SKM-1 treated with dmso at 0.1 percent for 144 hours (cell line): ENCODE measurements around the gene MOGAT1.
"Not testable (repeated sequence)": the region's sequence is repeated elsewhere in the genome, so short reads cannot be mapped to it uniquely, and the experiment has no call there.

Experiments used
- DNase-seq: peaks from one replicate; lab custom pipeline; 2025; ENCODE audit not compliant: unreplicated experiment; lab: John Stamatoyannopoulos, UW

The MOGAT1 gene

DNA sequence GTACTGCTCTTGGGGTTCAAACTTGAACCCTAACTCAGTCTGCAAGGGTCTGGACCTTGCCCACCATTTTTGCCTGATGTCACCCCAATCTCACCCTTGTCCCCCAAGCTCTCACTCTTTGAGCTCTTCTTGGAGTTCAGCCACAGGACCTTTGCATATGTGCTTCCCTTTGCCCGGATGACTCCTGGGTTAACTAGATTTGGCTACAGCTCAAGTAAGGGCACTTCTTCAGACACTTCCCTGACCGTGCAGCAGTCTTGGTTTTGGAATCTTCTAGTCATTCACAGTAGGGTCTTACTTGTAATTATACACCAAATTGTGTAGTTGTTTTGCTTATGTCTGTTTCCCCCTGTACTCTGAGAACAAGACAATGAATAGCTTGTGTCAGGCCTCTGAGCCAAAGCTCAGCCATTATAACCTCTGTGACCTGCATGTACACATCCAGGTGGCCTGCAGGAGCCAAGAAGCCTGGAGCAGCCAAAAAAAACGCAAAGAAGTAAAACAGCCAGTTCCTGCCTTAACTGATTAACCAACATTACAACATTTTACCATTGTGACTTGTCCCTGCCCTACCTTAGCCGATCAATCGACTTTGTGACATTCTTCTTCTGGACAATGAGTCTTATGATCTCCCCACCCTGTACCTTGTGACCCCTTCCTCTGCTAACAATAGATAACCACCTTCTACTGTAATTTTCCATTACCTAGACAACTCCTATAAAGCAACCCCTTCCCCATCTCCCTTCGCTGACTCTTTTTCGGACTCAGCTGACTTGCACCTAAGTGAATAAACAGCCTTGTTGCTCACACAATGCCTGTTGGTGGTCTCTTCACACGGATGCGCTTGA is 1.0 kb upstream of the MOGAT1 start:
- DNase-seq, result no peak

DNA sequence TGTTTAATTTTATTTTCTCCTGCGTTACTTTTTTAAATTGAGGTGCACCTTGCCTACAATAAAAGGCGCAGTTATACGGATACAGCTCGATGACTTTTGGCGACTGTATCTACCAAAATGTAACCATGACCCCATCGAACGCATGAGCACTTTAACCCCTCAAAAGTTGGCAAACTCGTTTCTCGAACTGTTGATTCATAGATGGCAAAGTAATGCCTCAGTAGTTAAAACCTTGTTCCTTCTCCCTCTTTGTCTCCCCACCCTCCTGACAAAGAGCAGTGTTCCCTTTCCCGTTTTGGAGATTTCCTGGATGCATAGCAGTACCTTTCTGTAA is 577 bp downstream of the MOGAT1 start:
- DNase-seq, result no peak

DNA sequence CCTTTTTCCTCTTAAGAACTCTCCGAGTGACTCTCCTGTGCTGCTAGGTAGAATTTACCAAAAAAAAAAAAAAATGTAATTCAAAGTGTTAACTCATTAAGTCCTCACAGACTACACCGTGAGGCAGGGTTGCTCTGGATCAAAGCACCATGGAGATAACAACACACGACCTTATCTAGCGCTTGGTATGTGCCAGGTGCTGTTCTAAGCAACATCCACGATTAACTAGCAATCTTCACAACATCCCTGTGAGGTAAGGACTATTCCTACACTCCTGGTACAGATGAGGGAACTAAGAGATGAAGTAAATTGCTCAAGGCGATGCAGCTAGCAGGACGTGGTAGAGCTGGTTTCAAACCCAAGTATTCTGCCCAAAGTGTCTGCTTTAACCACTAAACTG is 1.8 kb downstream of the MOGAT1 start:
- DNase-seq, result no peak

DNA sequence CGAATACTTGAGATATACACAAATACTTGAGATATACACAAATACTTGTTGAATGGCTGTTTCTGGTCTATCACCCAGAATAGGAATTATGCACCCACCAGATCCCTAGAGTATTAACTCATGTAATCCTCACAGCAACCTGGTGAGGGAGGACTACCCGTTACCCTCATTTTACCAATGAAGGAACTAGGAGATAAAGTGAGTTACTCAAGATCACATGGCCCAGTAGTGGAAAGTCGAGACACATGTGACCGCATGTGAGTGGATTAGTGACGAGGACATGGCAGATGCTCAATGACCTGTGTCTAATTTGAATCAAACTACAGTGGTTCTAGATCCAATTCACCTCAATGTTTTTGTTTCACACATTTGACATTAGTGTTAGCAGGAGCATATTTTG is 2.4 kb downstream of the MOGAT1 start:
- no peak for DNase-seq

DNA sequence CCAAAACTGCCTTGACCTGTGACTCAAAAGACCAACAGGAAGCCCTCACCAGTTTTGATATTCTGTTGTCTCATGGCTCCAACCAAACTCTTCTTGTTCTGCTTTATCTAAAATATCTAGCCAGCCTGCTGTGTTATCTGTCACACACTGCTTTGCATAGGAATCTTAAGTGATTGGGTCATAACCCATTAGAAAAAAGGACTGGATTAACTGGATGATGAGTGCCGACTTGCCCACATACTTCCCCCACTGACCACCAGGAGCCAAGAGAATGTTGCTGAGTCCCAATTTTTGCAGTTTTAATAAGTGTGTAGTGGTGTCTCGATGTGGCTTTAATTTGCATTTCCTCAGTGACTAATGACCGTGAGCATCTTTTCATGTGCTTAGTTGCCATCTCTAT is 6.5 kb downstream of the MOGAT1 start:
- no peak for DNase-seq

DNA sequence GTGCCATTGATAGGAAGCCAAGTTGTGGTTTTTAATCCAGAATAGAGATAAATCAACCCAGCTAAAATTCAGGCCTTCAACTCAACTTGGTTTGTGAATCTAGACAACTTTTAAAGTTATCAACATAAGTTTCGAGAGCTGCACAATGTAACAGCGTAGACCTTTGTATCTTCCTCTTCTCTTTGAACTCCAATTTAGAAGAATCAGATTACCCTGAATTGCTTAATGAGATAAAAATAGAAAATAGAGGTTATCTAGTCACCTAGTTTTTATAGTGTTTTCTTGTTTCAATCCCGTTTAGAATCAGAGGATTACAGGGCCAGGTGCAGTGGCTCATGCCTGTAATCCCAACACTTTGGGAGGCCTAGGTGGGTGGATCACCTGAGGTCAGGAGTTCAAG is 12.3 kb downstream of the MOGAT1 start:
- DNase-seq, result no peak

DNA sequence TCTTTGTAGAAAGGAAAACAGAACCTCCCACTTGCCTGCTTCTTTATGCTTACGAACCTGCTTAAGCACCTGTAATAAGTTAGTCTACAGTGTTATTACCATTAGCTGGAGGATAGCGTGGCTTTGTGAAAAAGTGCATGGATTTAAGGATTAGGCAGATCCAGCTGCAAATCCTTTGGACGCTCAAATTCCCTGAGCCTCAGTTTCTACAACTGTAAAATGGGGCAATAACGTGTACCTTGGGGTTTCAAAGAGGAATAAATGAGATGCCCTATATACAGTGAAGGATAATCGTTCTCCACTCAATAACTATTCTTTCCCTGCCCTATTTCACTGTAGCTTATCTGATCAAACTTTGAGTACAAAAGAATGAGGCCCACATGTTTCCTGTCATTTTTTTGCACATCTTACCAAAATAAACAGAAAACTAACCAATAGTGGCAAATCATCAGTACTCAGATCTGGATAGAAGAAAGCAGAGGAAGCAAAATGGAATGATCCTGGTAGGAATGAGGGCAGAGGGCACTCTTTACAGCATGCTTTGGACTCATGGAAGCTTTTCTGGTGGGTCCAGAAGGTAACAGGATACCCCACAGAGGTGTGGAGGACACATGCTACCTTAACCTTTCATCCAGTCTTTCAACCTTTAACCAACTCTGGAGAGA is 14.8 kb downstream of the MOGAT1 start:
- no peak for DNase-seq

DNA sequence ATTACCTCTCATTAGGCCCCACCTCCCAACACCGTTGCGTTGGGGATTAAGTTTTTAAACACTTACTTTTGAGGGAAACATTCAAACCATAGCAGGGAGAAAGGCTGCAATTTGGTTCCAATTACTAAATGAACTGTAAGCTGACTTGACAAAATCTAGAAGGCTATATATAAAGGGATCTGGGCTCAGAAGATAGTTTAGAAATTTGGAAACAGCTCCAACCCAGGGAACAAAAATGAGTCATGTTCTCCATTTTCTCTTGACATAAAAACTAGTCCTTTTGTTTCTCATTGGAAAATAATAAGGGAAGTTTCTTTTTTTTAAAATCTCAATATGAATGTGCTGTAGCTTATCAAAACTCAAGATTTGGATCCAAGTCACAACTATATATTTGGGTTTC is 17.5 kb downstream of the MOGAT1 start:
- DNase-seq, result no peak

DNA sequence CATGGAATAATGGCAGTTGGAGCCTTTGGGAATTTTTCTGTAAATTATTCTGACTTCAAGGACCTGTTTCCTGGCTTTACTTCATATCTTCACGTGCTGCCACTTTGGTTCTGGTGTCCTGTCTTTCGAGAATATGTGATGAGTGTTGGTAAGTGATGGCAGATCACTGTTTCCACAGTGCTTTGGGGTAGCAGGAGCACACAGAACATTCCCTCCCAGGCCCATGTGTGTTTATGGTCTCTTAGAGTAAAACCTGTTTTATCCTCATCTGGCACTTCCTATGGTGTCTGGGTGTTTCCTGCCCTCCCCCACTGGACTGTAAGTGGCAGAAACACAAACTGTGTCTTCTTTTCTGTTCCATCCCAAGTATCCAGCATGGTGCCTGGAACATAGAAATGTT is 17.9 kb downstream of the MOGAT1 start:
- no peak for DNase-seq

DNA sequence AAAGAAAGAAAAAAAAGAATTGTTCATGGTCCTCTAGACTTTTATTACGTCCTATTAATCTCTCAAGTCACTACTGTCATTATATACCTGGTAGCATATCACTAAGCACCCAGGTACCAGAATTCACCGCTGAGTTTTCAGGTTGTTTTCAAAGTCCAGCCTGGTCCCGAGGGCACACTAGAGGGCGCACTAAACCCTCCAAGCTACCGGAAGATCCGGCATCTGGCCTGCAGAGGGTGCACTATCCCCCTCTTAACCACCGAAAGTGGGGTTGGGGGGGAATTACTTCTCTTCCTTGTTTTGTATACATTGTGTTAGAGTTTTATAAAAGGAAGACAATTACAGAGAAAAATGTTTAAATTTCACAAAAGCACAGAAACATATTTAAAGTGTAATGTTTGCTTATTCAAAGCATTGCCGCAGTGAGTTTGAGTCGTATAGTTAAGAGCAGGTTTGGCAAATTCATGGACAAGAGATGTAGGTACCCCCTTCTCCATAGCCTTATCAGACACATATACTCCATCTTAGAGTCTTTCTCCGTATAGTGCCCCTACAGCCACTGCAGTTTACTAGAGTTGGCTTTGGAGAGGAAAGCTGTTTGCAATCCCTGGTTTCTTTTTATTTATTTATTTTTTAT is 19.2 kb downstream of the MOGAT1 start:
- DNase-seq, result peak; percentile 86

DNA sequence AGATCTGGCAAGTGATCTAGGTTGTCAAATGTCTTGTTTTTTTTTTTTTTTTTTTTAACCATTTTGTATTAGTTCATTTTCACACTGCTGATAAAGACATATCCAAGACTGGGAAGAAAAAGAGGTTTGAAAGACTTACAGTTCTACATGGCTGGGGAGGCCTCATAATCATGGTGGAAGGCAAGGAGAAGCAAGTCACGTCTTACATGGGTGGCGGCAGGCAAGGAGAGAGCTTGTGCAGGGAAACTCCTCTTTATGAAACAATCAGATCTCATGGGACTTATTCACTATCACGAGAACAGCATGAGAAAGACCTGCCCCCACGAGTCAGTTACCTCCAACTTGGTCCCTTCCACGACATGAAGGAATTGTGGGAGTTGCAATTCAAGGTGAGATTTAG is 22.0 kb downstream of the MOGAT1 start:
- DNase-seq, result not testable (repeated sequence)

DNA sequence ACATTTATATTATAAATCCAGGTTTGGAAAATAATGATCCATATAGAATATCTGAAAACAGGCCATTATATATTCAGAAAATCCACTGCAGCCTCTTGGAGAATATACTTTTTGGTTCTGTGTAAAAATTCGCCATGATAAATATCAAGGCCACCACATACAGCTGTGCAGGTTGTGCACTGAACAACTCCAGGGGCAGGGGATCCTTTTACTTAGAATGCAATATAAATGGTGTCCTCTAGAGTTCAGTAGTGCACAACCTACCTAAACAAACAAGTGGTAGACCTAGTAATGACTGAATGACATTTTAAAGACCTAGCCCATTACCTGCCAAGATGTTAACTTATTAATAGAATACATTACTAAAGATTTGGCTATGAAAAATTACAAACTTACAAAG is 22.4 kb downstream of the MOGAT1 start:
- DNase-seq, result peak; percentile 13

DNA sequence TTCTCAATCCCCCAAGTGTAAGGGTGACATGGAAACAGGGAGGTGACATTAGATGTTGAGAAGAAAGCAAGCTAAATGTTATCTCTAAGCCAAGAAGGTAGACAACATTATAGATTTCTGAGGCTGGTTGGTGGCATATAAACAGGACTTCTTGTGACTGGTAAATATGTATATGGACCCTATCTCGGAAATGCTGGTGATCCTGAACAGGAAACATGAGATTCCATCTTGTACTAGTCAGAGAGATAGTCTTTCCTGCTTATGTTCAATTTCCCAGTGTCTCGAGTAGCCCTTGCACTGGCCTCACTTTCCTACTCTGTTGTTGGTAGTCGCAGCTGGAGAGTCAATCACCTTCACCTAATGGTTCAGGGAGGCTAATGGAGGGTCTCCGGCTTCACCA is 26.8 kb downstream of the MOGAT1 start:
- DNase-seq, result no peak

DNA sequence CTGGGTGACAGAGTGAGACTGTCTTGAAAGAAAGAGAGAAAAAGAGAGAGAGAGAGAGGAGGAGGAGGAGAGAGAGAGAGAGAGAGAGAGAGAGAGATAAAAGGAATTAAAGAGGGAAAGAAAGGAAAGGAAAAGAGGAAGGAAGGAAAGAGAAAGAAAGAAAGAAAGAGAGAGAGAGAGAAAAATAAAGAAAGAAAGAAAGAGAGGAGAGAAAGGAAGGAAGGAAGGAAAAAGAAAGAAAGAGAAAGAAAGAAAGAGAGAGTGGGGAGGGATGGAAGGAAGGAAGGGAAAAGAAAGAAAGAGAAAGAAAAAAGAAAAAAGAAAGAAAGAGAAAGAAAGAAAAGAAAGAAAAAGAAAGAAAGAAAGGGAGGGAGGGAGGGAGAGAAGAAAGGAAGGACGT is 29.8 kb downstream of the MOGAT1 start:
- no peak for DNase-seq

DNA sequence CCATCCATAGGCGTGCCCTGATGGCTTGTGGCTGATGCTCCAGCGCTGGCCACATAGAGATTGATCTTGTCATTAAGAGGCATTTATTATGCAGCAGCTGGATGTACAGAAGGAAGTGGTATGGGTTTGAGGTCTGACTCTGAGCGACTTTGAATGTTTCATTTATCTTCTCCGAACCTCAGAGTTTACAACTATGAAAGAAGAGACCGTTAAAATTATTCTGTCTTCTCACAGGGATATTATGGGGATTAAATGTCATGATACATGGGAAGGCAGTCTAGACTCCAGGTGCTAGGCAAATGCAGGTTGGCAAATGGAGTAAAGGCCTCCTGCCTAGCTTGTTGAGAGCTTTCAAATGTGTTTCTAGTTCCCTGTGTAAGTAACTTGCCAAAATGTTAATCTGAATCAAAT is 30.3 kb downstream of the MOGAT1 start:
- no peak for DNase-seq

DNA sequence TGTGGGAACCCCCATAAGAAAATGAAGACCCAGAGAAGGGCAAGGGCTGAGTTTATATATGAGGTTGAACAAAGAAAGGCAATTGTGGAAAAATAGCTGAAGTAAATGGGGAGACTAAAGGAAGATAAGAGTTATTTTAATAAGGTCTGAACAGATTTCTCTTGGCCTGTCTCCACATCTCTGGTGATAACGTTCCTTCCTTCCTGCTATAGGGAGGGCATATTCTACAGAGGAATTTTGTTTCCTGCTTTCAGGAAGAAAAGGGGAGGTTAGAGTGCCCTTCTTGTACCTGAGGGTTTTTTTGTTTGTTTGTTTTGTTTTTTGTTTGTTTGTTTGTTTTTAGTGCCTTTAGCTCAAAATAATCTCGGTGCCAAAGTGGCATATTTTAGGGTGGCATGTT is 31.6 kb downstream of the MOGAT1 start:
- no peak for DNase-seq

DNA sequence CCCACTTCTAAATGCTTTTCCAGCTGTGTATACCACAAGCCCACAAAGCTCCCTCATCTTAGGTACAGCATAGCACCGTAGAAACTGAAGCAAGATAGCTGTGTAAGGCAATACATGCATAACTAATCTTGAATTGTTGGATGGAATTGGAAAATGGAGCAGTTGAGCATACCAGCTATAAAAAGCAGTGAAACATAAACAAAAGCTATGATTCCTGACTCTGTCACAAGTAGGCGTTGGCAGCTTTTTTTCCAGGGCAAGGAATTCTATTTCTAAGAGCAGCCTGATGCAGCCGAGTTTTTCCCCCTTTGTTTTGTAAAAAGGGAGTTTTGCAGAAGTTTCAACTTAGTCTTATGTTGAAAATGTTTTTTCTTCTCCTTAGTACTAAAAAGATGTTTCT is 32.4 kb downstream of the MOGAT1 start:
- DNase-seq, result no peak

DNA sequence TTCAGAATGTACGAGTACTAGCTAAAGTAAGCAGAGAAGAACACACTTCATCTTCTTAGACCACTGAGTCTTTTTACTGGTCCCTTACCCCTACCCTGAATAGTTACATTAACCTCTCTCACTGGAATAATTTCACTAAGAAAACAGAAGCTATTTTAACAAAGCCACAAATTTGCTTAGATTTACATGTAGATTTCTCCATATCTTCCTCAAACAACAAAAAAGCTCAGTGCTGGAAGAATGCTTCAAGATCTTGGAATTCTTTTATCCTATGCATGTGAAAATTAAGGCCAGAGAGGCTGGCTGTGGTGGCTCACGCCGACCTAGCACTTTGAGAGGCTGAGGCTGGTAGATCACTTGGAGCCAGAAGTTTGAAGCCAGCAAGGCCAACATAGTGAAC is 35.2 kb downstream of the MOGAT1 start:
- DNase-seq, result no peak

DNA sequence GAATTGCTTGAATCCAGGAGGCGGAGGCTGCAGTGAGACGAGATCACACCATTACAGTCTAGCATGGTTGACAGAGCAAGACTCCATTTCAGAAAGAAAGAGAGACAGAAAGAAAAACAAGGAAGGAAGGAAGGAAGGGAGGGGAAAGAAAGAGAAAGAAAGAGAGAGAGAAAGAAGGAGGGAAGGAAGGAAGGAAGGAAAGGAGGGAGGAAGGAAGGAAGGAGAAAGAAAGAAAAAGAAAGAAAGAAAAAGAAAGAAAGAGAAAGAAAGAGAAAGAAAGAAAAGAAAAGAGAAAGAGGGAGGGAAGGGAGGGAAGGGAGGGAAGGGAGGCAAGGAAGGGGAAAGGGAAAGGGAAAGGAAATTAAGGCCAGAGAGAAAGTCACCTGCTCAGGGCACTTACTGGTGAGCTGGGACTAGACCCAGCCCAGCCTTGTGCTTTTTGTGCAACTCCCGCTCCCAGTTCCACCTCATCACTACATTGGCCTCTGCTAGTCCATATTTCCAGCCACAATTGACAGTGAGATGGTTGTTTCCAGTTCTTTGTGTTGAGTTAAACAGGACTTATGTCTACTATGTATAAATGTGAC is 35.7 kb downstream of the MOGAT1 start:
- no peak for DNase-seq

DNA sequence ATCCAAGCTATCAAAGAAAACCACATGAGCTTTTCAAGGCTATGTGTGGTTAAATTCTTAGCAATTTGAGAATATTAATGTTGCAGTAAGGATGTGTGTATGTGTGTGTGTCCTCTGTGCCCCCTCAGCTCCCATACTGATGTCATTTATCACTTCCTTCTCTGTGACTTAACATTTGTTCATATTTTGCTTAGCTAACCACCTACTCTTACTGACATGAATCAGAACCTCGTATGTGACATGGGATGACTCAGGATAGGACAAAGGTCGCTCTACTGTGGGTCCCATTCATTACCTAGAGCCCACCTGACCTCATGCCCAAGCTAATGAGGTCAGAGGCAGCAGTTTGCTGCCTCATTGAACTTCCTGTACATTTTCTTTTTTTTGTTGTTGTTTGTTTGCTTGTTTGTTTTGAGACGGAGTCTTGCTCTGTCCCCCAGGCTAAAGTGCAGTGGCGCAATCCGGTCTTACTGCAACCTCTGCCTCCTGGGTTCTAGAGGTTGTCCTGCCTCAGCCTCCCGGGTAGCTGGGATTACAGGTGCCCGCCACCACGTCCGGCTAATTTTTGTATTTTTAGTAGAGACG is 36.3 kb downstream of the MOGAT1 start:
- no peak for DNase-seq

DNA sequence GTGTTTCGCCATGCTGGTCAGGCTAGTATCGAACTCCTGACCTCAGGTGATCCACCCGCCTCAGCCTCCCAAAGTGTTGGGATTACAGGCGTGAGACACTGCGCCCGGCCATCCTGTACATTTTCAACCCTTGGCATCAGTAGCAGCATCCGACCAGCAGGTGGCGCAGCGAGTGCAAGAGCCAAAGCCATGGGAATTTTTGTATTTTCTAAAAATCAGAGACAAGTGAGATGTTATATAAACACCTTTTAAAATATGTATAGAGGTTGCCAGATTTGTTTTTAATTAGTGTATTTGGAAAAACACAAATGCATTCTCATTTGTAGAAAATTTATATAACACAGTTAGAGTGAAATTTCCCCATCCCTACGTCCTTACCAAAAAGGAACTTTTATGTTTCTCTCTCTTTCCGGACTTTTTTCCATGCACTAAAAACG is 36.8 kb downstream of the MOGAT1 start:
- DNase-seq, result peak; percentile 51
